ENCODE data around the gene GRB10.

DNA sequence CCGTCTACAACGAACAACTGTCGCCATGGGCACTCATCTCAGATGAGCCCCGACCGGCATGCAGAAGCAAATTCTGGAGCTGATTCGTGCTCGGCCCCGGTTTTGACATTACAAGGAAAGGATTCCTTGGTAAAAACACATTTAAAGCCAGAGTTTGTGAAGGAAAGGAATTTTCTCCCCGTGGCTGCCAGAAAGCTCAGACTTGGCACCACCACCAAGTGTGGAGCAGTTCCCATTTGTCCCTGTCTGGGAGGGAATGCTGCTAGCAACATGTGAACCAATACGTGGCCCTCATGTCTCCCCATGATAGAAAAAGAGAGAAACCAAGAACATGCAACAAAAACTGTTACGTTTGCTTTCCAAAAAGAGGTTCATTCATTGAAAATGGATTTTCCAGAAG lies 162.3 kb downstream of the GRB10 start:
- TF ChIP-seq, protein P1, sequence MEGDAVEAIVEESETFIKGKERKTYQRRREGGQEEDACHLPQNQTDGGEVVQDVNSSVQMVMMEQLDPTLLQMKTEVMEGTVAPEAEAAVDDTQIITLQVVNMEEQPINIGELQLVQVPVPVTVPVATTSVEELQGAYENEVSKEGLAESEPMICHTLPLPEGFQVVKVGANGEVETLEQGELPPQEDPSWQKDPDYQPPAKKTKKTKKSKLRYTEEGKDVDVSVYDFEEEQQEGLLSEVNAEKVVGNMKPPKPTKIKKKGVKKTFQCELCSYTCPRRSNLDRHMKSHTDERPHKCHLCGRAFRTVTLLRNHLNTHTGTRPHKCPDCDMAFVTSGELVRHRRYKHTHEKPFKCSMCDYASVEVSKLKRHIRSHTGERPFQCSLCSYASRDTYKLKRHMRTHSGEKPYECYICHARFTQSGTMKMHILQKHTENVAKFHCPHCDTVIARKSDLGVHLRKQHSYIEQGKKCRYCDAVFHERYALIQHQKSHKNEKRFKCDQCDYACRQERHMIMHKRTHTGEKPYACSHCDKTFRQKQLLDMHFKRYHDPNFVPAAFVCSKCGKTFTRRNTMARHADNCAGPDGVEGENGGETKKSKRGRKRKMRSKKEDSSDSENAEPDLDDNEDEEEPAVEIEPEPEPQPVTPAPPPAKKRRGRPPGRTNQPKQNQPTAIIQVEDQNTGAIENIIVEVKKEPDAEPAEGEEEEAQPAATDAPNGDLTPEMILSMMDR (IDR thresholded peaks at IDR 0.05; ENCODE audit: low read depth, low read length): no peak
- no peak for TF ChIP-seq EZH2phosphoT487 (IDR thresholded peaks at IDR 0.05; ENCODE audit: low read depth)
